Measurements from ENCODE around the gene ITGB2.

Gene ITGB2

GRCh38 chr21:44918581-44919033 is 2.1 kb downstream of the ITGB2 start:
- H3K4me1 ChIP-seq (ENCODE audit: insufficient read depth, low read length, poor library complexity, severe bottlenecking): peaks cover 53% of the 10 kb centered on the region
- TF ChIP-seq EZH2phosphoT487 (IDR thresholded peaks at IDR 0.05; ENCODE audit: borderline replicate concordance): no peak
- TF ChIP-seq CTCF (conservative IDR thresholded peaks at IDR 0.05; ENCODE audit: low read length): no peak
- peak overlapping the region; percentile 91 for H3K9ac ChIP-seq (ENCODE audit: low read depth, low read length, poor library complexity, severe bottlenecking)
- no peaks in the 10 kb centered on the region for H3K9me3 ChIP-seq (ENCODE audit: insufficient read depth, low read depth, low read length)
- peak overlapping the region; percentile 100 for H3K4me2 ChIP-seq (ENCODE audit: low read depth, low read length, poor library complexity, severe bottlenecking)
- H3F3A ChIP-seq (ENCODE audit: low read depth): peaks cover 11% of the 10 kb centered on the region; the same call in 1 of the 2 replicates
- peaks cover 10% of the 10 kb centered on the region for H4K20me1 ChIP-seq (ENCODE audit: insufficient read depth, low read length, poor library complexity, severe bottlenecking)
- H3K4me3 ChIP-seq (ENCODE audit: low read length, poor library complexity, severe bottlenecking): peak overlapping the region; percentile 94
- H3K9me2 ChIP-seq (replicated peaks; ENCODE audit: low read depth, low read length): no peaks in the 10 kb centered on the region
- H2AFZ ChIP-seq (ENCODE audit: low read length): no peak overlapping the region
- H3K27me3 ChIP-seq (ENCODE audit: insufficient read depth, low read length, poor library complexity, severe bottlenecking): no peaks in the 10 kb centered on the region
- no peaks in the 10 kb centered on the region for H3K36me3 ChIP-seq (ENCODE audit: insufficient read depth, low read length)
- peaks cover 52% of the 10 kb centered on the region for H3K79me2 ChIP-seq (ENCODE audit: insufficient read depth, low read length)

DNA sequence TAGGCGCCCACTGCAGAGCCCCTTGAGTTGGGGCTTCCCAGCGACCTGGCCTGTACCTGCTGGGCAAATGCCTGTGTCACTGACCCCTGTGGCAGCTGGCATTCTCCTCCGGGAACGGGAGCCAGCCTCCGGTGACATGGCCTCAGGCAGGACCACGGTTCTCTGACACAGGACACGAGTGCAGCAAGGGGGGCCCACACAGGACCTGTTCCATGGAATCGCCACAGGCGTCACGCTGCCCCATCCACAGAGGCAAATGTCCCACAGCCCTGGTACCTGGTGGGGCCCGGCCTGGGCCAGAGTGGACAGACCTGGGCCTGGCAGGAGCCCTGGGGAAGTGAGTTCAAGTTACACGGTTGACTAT is 2.6 kb downstream of the ITGB2 start:
- no peaks in the 10 kb centered on the region for H3K9me2 ChIP-seq (replicated peaks; ENCODE audit: low read depth, low read length)
- peaks cover 58% of the 10 kb centered on the region for H3K4me1 ChIP-seq (ENCODE audit: insufficient read depth, low read length, poor library complexity, severe bottlenecking)
- no peaks in the 10 kb centered on the region for H3K36me3 ChIP-seq (ENCODE audit: insufficient read depth, low read length)
- peak overlapping the region; percentile 94 for H3K4me3 ChIP-seq (ENCODE audit: low read length, poor library complexity, severe bottlenecking)
- peak overlapping the region; percentile 100 for H3K4me2 ChIP-seq (ENCODE audit: low read depth, low read length, poor library complexity, severe bottlenecking)
- H3K79me2 ChIP-seq (ENCODE audit: insufficient read depth, low read length): peaks cover 58% of the 10 kb centered on the region
- peaks cover 11% of the 10 kb centered on the region; the same call in 1 of the 2 replicates for H3F3A ChIP-seq (ENCODE audit: low read depth)
- no peak overlapping the region for H3K9ac ChIP-seq (ENCODE audit: low read depth, low read length, poor library complexity, severe bottlenecking)
- H2AFZ ChIP-seq (ENCODE audit: low read length): no peak overlapping the region
- peaks cover 10% of the 10 kb centered on the region for H4K20me1 ChIP-seq (ENCODE audit: insufficient read depth, low read length, poor library complexity, severe bottlenecking)
- H3K9me3 ChIP-seq (ENCODE audit: insufficient read depth, low read depth, low read length): no peaks in the 10 kb centered on the region
- TF ChIP-seq CTCF (conservative IDR thresholded peaks at IDR 0.05; ENCODE audit: low read length): no peak
- TF ChIP-seq EZH2phosphoT487 (IDR thresholded peaks at IDR 0.05; ENCODE audit: borderline replicate concordance): no peak
- H3K27me3 ChIP-seq (ENCODE audit: insufficient read depth, low read length, poor library complexity, severe bottlenecking): no peaks in the 10 kb centered on the region

- Histone ChIP-seq H3K9me3 (ENCODE audit: insufficient read depth, low read depth, low read length) (no peaks in the 10 kb centered on the region), H3K79me2 (ENCODE audit: insufficient read depth, low read length) (peaks cover 61% of the 10 kb centered on the region), H3K36me3 (ENCODE audit: insufficient read depth, low read length) (no peaks in the 10 kb centered on the region), H3K27me3 (ENCODE audit: insufficient read depth, low read length, poor library complexity, severe bottlenecking) (no peaks in the 10 kb centered on the region), H3F3A (ENCODE audit: low read depth) (peaks cover 6% of the 10 kb centered on the region; the same call in 1 of the 2 replicates), H3K4me2 (ENCODE audit: low read depth, low read length, poor library complexity, severe bottlenecking) (peak overlapping the region; percentile 100), H2AFZ (ENCODE audit: low read length) (no peak overlapping the region), H3K4me1 (ENCODE audit: insufficient read depth, low read length, poor library complexity, severe bottlenecking) (peaks cover 59% of the 10 kb centered on the region), H3K9ac (ENCODE audit: low read depth, low read length, poor library complexity, severe bottlenecking) (no peak overlapping the region), H3K4me3 (ENCODE audit: low read length, poor library complexity, severe bottlenecking) (no peak overlapping the region), H3K9me2 (replicated peaks; ENCODE audit: low read depth, low read length) (no peaks in the 10 kb centered on the region), H4K20me1 (ENCODE audit: insufficient read depth, low read length, poor library complexity, severe bottlenecking) (peaks cover 10% of the 10 kb centered on the region)
- TF ChIP-seq EZH2phosphoT487 (IDR thresholded peaks at IDR 0.05; ENCODE audit: borderline replicate concordance) (no peak), CTCF (conservative IDR thresholded peaks at IDR 0.05; ENCODE audit: low read length) (no peak)
These were observed 3.1 kb downstream of the ITGB2 start for GRCh38 chr21:44917446-44918106.

Data from Loucy (cell line).